ENCODE measurements around the gene SRRM2.
A peak's percentile ranks its signal among the peaks of the same experiment; 100 is the strongest.
"Not testable (repeated sequence)": the region's sequence is repeated elsewhere in the genome, so short reads cannot be mapped to it uniquely, and the experiment has no call there.

The SRRM2 gene

DNA sequence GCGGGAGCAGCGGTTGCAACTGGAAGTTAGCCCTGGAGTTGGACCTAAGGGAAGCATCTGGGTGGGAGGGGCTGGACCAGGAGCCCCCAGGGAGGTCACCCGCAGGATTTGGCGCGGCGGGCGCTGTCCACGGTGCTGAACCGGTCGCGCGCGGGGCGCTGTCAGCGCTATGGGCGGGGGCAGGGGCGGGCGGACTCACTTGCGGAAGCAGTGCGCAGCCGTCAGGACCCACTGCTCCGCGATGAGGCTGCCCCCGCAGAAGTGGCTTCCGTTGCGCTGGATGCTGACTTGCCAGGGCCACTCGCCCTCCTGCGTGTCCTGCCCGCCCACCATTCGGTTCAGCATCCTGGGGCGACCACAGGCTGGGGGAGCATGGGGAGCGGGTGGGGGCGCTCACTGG, 36.9 kb upstream of the SRRM2 start:
- DNase-seq = peak; percentile 55

DNA sequence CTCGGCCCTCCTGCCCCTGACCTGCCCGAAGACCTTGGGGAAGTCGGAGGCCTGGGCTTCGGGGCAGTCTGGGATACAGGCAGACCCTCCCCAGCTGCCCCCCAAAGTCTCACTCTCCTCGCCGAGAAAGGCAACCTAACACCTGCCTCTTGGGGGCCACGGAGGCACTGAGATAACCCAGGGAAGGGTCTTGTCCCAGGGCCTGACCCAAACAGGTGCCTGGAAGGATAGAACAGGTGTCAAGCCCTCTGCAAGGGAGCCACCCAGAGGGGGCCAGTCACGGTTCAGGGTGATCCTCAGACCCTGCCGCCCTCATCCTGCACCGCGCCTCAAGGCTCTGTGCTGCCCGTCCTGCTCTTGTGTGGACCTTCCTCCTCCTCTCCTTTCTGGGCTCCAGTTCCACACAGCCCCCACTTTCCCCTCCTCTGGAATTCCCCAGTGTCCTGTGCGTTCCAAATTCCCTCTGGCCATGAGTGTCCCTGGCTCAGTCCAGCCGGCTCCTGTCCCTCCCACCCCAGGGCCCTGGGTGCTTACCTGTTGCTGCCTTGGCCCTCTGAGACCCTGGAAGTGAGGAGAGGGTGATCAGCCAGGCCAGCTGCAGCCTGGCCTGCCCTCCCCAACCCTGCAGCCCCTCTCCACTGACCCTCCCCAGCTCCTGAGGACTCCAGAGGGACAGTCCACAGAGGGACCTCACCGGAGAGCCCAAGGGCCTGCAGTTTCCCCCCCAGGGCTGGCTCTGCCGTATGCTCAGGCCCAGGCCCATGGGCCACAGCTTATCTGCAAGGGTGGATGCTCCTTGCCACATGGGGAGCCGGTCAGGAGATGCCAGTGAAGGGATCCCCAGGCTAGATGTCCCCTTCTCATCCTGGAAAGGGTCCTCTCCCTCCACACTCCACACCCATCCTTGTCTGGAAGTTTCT, 36.2 kb upstream of the SRRM2 start:
- no peak for DNase-seq

DNA sequence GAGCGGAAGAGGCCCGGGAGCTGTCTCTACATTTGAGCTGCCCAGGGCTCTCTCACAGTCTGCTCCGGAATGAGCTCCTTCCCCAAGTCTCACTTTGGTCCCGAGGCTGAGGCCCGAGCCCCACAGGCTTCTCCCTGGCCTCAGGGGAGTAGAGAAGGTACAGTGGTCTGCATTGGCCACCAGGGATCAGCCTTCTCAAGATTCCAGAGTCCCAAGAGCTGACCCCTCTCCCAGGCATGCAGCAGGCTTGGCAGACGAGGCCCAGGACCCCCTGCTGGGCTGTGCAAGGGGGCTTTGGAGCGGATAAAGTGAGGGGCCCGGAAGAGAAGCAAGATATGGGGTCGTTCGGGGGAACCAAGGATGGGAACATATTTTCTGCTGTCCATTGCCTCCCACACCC, 35.5 kb upstream of the SRRM2 start:
- no peak for DNase-seq

DNA sequence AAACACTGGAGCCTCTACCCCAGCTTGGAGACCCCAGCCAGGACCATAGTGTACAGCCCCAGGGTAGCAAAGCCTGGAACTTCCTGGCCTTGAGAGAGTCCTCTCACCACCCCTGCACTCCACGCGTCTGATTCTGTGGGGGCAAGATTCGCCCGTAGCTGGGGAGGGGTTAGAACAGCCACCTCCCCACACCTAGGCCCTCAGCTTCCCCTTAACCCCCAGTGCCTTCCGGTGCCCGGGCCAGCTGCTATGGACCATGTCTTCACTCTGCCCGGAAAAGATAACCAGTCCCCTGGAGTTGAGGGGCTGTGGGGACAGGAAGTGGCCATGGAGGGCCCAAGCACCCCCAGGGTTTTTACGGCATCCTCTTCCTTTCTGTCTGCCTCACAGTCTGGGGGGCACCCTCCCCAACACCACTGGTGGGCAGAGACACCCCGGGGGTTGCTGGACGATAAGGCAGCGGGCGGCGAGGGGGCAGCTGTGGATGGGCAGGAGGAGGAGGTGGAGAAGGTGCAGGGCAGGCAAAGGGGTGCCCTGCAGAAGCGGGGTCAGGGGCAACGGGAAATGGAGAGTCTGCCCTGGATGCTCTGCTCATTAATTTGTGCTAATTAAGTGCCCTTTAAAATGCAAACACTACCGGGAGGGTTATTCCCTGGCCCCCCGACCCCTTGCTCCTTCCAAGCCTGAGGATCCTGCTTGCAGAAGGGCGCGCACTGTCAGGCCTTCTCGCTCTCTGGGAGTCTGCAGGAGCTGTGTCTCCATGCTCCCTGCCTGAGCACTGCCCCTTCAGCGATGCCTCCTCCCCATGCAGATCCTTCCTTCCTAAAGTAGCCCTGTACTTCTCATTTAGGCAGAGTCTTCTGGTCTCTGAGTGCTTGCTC, 34.8 kb upstream of the SRRM2 start:
- DNase-seq = peak; percentile 22

DNA sequence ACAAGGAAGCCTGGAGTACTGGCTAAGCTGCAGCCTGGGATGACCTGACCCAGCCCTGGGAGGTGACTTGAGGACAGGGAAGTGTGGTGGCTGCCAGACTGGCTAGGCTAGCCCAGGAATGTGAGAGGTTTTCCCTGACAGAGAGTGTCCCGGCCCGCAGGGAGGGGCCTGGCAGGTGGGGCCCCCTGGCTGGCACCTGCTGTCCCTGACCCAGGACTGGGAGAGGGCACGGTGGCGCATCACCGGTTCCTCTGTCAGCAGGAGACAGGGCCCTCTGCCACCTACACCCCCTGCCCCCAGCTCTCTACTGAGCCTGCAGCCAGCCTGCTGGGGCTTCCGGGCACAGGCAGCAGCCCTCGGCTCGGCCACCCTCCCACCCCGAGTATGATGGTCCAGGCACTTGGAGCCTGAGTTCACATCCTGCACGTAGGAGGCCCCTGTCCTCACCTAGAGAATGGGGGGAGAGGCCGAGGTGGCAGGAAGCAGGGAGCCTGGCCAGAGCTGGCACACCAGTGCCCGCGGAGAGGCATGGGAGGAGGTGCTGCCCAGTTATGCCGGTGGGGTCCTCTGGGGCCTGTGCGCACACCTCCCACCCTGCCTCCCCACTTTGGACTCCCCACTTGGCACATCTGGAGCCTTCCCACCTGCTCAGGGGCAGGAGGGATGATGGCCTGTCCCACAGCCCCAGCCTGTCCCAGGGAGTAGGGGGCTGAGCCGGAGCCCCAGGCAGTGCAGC, 32.9 kb upstream of the SRRM2 start:
- DNase-seq = no peak

DNA sequence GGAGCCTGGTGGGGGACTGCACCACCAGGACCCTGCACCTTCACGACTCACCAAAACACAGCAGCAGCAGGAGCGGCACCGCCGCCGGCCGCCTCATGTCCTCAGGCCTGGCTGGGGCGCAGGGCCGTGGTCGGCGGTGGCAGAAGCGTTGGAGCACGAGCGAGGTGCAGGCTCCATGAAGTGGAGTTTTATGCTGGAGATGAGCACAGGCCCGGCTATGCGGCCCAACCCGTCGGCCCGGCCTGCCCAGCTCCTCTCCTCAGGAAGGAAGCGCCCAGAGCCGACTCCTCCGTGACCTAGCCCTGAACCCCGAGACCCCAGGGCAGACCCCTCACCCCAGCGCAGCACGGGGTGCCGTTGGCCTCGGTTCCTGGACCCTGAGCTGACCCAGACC, 32.4 kb upstream of the SRRM2 start, which contains the start of gene PRSS27:
PRSS27 (minus strand) TSS at position 161 of the 394 bp plus-strand sequence; CDS start at position 97, 64 bp downstream.
- no peak for DNase-seq

DNA sequence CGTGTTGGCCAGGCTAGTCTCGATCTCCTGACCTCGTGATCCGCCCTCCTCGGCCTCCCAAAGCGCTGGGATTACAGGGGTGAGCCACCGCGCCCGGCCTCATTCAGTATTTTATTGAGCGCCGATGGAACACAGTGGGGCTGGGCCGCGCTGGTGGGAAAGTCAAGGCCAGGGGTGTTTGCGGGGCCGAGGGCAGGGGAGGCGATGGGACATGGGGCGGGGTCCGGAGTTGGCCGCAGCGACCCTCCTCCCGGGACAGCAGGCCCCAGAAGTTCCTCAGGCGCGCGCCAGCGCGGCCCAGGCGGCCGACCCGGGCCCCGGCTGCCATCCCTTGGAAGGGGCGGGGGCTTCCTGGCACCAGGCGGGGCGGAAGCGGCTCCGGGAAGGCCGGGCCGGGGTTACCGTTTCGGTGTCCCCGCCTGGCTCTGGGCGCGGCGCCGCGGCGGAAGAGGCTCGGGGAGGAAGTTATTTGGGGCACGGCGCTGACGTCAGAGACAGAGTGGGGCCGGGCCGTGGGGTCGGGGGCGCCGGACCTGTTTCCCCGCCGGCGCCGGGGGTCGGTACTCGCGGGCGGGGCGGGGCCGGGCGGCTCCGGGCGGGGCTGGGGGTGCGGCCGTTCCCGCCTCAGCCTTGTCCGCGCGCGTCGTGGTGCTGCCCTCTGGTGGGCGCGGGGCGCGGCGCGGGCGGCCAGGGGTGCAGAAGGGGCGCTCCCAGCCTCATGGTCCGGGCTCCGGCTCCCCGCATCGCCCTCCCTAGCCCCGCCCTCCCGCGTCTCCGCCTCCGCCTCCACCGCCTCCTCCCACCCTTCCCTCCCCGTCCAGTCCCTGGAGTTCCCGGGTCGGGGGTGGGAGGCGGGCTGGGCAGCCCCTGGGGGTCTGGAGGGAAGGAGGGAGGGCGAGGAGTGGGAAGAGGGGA, 31.5 kb upstream of the SRRM2 start:
- DNase-seq = peak; percentile 78

DNA sequence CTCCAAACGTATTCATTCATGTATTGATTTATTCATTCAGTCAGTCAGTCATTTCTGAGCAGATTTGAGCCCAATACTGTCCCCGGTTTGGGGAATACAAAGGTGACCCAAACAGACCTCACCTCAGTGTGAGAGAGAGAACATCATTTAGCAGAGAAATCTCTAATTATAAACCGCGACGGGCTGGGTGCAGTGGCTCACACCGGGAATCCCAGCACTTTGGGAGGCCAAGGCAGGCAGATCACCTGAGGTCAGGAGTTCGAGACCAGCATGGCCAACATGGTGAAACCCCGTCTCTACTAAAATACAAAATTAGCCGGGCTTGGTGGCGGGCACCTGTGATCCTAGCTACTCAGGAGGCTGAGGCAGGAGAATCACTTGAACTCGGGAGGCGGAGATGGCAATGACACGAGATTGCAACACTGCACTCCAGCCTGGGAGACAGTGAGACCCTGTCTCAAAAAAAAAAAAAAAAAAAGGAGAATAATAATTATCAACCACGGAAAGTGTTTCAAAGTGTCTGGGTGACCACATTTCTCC, 30.7 kb upstream of the SRRM2 start:
- DNase-seq = not testable (repeated sequence)

DNA sequence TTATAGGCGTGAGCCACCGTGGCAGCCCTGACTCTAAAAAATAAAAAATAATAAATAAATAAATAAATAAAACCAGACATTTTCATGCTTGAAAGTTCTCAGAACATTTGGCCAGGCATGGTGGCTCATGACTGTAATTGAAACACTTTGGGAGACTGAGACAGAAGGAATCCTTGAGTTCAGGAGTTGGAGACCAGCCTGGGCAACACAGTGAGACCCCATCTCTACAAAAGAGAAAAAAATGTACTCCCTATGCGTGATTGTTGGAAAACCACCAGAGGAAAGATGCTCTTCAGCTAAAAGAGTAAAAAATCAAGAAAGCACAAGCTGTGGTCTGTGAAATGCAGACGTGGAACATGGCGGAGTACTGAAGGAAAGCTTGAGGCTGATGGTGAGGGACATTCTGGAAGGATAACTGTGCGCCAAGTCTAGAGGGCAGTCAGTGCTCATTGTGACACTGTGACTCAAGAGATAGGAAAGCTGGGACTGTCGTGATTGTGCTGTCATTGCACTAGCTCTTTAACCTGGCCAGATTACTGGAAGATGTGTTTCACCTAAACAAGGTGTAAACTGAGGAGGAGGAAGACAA, 28.3 kb upstream of the SRRM2 start:
- DNase-seq = no peak

DNA sequence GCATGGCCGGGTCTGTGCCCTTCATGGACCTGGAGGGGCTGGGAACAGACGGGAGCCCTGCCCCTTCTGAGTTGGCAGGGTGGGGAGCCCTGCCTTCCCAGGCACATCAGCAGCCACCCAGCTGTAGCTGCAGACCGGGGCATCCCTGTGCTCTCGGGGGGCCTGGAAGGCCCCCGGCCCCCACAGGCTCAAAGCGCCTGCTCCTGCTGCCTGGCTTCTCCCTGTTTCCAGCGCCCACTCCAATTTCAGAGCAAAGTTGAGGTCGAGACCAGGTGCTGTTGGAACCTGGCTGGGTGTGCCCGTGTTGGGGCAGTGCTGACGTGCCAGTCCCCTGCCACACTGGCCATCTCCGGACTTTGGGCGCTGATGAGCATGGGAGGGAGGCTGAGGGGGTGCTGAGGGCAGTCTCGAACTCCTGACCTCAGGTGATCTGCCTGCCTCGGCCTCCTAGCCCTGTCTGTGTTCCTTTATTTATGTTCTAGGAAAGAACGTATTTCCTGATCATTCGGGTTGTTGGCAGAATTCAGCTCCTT, 27.6 kb upstream of the SRRM2 start:
- no peak for DNase-seq

DNA sequence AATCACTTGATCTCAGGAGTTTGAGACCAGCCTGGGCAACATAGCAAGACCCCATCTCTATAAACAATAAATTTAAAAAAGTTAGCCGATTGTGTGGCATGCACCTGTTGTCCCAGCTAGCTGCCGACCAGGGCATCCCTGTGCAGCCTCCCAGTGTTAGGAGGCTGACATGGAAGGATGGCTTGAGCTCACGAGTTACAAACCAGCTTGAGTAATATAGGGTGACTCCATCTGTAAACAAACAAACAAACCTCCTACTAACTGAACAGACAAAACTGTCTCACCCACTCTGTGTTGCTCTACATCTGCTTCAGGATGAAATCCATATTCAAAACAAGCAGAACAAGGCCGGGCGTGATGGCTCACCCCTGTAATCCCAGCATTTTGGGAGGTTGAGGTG, 25.5 kb upstream of the SRRM2 start:
- no peak for DNase-seq

DNA sequence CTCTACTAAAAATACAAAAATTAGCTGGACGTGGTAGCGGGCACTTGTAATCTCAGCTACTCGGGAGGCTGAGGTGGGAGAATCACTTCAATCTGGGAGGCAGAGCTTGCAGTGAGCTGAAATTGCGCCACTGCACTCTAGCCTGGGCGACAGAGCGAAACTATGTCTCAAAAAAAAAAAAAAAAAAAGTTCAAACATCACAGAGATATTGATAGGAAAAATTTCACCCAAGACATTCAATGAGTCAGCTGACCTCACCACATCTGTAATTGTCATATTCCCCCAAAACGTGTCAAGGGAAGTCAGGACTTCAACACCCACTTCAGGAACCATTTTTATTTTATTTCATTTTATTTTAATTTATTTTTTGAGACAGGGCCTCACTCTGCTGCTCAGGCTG, 24.4 kb upstream of the SRRM2 start:
- no peak for DNase-seq

DNA sequence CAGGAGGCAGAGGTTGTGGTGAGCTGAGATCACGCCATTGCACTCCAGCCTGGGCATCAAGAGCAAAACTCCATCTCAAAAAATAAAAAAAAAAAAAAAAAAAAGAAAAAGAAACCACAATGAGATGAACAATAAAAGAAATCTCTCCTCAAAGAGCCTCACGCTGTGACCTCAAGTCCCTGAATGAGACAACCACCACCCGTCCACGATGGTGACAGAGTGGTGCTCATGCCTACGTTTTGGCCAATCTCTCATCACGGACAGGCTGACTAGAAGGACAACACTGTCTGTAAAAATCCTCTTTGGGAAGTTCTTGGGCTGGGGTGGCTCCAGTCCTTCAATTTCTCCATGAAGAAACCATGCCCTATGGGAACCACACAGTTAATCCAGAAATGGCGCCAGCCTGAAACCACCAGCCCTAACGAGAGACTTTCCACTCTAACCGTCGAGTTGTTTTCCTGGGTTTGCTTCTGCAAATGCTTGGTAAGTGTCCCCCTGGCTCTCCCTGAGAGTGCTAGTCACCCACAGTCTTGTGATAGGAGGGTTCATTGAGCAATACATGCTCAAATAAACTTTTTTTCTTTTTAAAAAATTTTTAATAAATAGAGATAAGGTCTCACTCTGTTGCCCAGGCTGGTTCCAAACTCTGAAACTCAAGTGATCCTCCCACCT, 17.5 kb upstream of the SRRM2 start:
- DNase-seq = no peak

DNA sequence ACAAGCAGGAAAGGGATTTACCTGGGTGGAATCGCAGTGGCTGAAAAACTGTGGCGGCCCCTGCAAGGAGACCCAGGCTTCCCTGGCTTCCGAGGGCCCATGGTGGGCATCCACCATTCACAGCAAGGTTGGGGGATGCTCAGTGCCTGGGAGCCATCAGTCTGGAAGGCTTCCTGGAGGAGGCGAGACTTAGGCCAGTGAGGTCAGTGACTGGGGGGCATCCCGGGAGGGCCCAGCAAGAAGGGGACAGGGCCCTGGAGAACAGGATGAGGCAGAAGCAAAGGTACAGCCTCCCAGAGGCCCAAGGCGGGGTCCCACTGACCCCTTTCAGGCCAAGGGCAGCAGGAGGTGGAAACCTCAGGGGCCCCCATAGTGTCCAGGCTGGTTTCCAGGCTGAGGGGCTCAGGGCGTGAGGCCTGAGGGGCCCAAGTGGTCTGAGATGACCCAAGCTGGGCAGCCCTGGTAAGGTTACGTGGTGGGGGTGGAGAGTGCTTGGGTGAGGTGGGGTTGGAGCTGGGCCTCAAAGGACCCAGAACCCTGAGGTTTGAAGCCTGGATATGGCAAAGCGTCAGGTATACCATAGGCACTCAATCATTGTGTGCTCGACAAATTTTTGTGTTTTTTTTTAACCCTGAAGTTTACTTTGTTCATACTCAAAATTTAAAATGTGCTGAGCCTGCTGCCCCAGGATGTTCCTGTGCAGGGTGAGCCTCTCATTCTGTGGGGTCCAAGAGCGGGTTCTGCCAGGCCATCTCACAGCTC, 15.8 kb upstream of the SRRM2 start:
- no peak for DNase-seq

DNA sequence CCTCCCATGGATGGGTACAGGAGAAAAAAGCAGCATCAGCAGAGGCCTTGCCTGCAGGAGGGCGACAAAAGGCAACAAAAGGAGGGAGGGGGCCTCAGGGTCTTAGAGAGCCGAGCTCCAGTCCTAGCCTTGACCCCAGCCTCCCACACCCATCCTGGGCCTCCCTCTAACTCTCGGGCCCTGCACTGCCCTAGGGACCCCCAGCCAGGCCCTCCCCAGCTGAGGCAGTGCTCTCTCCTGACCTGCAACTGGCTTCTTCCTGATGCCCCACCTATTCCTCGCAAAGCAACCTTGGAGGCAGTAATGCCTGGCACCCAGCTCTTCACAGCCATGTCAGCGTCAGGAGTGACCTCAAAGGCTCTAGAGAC, 15.2 kb upstream of the SRRM2 start:
- no peak for DNase-seq

DNA sequence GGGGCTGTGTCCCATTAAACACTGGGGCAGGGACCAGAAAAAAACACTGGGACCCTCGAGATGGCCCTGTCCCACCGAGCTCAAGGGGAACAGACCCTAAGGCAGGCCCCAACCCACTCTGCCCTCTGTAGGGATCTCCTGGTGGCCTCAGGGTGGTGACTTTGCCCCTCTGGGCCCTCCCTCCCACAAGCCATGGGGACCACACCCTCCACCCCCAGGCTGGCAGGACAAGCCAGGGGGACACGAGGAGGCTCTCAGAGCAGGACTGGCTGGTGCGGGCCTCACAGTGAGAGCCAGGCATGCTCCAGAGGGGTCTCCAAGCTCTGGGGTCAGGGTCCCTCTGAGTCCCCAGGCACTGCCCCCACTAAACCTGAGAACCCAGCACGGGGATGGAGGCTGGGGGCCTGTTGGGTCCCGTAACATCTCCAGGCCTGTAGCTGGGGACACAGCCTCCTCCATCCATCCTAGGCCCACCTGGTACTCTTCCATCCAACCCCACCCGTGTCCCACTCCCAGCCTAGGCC, 14.5 kb upstream of the SRRM2 start:
- DNase-seq = no peak

DNA sequence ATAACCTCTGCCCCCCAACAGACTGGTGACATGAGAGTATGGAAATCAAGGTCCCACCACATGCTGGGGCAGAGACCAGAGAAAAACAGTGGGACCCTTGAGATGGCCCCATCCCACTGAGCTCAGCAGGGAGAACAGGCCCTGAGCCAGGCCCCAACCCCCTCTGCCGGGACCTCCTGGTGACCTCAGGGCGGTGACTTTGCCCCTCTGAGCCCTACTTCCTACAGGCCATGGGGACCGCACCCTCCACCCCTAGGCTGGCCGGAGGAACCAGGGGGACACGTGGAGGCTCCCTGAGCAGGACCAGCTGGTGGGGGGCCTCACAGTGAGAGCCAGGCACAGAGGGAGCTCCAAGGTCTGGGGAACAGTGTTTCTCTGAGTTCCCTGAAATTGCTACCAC, 13.8 kb upstream of the SRRM2 start:
- no peak for DNase-seq

DNA sequence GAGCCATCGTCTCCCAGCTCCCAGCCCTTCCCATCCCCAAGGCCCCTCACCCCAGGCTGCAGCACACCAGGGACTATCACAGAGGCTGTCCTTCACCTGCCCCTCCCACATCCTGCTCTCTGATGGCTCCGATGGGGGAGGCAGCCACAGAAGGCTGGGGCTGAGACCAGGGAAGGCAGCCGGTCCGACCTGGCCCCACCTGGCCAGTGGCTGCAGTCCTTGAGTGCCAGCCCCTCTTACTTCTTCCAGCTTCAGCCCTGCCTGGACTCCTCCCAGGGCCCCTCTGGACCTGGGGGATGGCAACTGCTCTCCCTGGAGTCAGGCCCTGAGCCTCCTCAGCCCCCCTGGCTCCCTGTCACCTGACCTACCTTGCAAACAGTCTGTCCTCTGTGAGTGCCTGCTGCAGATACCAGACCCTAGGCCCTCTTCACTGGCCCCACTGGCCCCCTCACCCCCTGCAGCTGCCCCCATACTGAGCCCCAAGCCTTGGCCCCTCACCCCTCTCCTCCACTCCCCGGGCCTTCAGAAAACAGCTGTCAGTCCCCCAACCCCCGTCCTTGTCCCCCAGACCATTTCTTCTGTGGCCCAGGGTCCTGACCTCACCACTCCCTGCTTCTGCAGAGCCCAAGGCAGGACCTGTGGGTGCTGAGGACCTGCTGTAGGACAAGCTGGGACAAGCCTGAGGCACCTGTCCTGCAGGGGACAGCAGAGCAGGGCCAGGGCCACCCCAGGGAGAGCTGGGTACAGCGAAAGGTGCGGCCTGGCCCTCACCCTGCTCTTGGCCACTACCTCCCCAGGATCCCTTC, 12.6 kb upstream of the SRRM2 start:
- DNase-seq = no peak

DNA sequence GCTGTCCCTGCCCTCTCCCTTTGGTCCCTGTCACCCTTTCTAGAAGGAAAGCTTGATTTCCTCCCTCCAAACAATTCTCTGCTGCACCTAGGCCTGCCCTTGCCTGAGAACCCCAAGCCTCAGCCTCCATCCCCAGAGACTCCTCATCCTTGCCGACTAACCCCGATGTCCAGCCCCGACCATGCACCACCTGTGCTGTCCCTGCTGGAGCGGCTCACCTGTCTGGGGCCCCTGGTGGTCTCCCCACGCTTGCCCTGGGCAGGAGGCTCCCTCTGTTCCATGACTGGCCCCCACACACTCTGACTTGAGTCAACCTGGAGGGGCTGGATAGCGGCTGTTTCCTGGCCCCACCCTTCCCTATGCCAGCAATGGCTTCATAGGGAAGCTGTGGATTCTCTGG, 12.0 kb upstream of the SRRM2 start:
- no peak for DNase-seq

All from KG1 (cell line).